ENCODE data around the gene SLC26A9. TPM values are rescaled to one million over a fixed set of nuclear protein-coding genes. Genes with fewer than 3 reads are reported as not detected.

Gene SLC26A9
- total and polyA plus RNA-seq, 8 donors: 4.1 to 42.5 (median 6.8) TPM

GRCh38 chr1:205961405-205961804 lies 18.1 kb upstream of the SLC26A9 start:
- DNase-seq: peak in 2 of 4 donors; percentile 57 to 61
- intact Hi-C loops (cut with DNase I): no loop called here

GRCh38 chr1:205959789-205960188 lies 16.5 kb upstream of the SLC26A9 start:
- intact Hi-C loops (cut with DNase I): no loop called here
- TF ChIP-seq, protein P1, sequence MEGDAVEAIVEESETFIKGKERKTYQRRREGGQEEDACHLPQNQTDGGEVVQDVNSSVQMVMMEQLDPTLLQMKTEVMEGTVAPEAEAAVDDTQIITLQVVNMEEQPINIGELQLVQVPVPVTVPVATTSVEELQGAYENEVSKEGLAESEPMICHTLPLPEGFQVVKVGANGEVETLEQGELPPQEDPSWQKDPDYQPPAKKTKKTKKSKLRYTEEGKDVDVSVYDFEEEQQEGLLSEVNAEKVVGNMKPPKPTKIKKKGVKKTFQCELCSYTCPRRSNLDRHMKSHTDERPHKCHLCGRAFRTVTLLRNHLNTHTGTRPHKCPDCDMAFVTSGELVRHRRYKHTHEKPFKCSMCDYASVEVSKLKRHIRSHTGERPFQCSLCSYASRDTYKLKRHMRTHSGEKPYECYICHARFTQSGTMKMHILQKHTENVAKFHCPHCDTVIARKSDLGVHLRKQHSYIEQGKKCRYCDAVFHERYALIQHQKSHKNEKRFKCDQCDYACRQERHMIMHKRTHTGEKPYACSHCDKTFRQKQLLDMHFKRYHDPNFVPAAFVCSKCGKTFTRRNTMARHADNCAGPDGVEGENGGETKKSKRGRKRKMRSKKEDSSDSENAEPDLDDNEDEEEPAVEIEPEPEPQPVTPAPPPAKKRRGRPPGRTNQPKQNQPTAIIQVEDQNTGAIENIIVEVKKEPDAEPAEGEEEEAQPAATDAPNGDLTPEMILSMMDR (IDR thresholded peaks at IDR 0.05): no peak
- Histone ChIP-seq H3K27ac (no peak overlapping the region), H3K4me1 (peaks cover 18 to 30% of the 10 kb centered on the region in 2 donors), H3K27me3 (no peaks in the 10 kb centered on the region), H3K36me3 (no peaks in the 10 kb centered on the region), H3K4me3 (no peak overlapping the region), H3K9me3 (no peaks in the 10 kb centered on the region)
- DNase-seq (no peak), ATAC-seq (no peak)

More at GRCh38 chr1:205961405-205961804, 18.1 kb upstream of the SLC26A9 start:
- TF ChIP-seq, protein P1 (IDR thresholded peaks at IDR 0.05): no peak
- Histone ChIP-seq H3K4me3 (no peak overlapping the region), H3K27me3 (no peaks in the 10 kb centered on the region), H3K27ac (peak overlapping the region; percentile 18 to 42), H3K36me3 (no peaks in the 10 kb centered on the region), H3K9me3 (no peaks in the 10 kb centered on the region), H3K4me1 (peaks cover 18 to 30% of the 10 kb centered on the region in 2 donors)
- peak; percentile 51 for ATAC-seq

GRCh38 chr1:205955499-205955898 lies 12.2 kb upstream of the SLC26A9 start:
- no peak for ATAC-seq
- Histone ChIP-seq H3K27me3 (no peaks in the 10 kb centered on the region), H3K4me3 (no peak overlapping the region), H3K27ac (no peak overlapping the region), H3K36me3 (no peaks in the 10 kb centered on the region), H3K4me1 (peaks cover 0 to 8% of the 10 kb centered on the region in 2 donors), H3K9me3 (no peaks in the 10 kb centered on the region)
- DNase-seq: no peak
- TF ChIP-seq, protein P1 (IDR thresholded peaks at IDR 0.05): no peak
- intact Hi-C loops (cut with DNase I): no loop called here

GRCh38 chr1:205954819-205955404 lies 11.7 kb upstream of the SLC26A9 start:
- Histone ChIP-seq H3K9me3 (no peaks in the 10 kb centered on the region), H3K27ac (no peak overlapping the region), H3K27me3 (no peaks in the 10 kb centered on the region), H3K4me3 (no peak overlapping the region), H3K4me1 (peaks cover 3 to 14% of the 10 kb centered on the region in 2 donors), H3K36me3 (no peaks in the 10 kb centered on the region)
- DNase-seq (no peak), ATAC-seq (no peak)
- TF ChIP-seq, protein P1 (IDR thresholded peaks at IDR 0.05): no peak
- intact Hi-C loops (cut with DNase I): no loop called here

DNA sequence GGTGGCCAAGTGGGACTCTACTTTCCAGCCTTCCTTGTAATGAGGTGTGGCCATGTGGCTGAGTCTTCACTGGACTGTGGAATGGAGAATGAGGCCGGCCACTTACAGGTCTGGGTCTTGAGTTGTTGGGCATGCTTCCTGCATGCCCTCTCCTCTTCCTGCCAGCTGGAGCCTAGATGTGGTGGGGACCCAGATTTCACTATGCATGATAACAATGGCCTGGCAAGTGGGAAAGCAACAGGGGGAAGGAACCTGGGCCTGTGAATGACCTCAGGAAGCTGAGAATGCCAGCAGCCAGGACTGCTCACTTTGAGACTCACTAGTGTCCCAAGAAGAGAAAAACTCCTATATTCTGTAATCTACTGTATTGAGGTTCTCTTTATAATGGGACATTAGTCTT lies 8.5 kb upstream of the SLC26A9 start:
- no peaks in the 10 kb centered on the region for H3K27me3 ChIP-seq
- no peak overlapping the region for H3K4me3 ChIP-seq
- DNase-seq: no peak
- H3K9me3 ChIP-seq: no peaks in the 10 kb centered on the region
- intact Hi-C loops (cut with DNase I): no loop called here
- TF ChIP-seq, protein P1 (IDR thresholded peaks at IDR 0.05): no peak
- H3K36me3 ChIP-seq: no peaks in the 10 kb centered on the region
- H3K4me1 ChIP-seq: peaks cover 4 to 17% of the 10 kb centered on the region in 2 donors
- no peak overlapping the region for H3K27ac ChIP-seq
- no peak for ATAC-seq

All from left lung (tissue), 10 donors.